Fibroblast of skin of back (primary cell): ENCODE data around the gene AOX1.
"Not testable (repeated sequence)": the region's sequence is repeated elsewhere in the genome, so short reads cannot be mapped to it uniquely, and the experiment has no call there.

Source experiments
- DNase-seq: peaks from one replicate; pipeline ENCODE4 v3.0.0-alpha.2; 2013

AOX1 gene

DNA sequence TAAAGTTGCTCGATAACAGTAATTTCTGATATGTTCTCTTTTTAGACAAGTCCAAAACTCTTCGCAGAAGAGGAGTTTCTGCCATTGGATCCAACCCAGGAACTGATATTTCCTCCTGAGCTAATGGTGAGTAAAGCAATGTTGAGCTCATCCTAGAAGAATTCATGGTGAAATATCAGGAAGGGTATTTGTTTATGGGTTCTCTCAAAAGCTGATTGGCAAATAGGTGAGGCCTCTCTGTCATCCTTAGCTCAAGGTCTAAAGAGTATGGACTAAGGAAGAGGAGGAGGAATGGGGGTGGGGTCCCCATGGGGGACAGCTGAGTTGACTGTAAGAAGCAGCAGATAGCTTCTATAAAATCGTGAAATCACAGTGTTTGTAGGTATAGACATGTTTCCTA is 18.2 kb downstream of the AOX1 start:
- DNase-seq = peak; percentile 65

DNA sequence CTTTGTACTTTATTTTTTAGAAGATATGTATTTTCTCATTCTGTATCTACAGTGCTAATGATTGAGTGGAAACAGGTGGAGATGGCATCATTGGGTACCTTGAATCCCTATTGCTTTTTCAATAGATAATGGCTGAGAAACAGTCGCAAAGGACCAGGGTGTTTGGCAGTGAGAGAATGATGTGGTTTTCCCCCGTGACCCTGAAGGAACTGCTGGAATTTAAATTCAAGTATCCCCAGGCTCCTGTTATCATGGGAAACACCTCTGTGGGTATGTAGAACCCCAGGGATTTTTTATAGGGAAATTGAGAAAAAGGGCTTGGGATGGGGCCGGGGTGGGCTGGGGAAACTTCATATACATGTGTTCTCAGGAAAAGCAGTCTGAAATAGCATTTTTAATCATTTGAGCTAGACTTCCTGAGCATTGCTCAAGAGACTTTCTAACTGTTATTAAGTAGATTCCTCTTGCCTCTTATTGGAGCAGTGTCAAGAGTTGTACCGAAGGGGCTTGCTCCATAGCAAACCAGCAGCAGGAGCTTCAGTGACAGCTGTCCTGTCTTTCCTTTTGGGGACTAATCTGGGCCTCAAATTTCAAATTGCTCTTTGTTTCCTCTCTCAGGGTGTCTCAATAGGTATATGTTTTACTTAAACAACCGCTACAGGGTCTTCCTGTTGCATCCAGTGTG is 18.9 kb downstream of the AOX1 start:
- no peak for DNase-seq

DNA sequence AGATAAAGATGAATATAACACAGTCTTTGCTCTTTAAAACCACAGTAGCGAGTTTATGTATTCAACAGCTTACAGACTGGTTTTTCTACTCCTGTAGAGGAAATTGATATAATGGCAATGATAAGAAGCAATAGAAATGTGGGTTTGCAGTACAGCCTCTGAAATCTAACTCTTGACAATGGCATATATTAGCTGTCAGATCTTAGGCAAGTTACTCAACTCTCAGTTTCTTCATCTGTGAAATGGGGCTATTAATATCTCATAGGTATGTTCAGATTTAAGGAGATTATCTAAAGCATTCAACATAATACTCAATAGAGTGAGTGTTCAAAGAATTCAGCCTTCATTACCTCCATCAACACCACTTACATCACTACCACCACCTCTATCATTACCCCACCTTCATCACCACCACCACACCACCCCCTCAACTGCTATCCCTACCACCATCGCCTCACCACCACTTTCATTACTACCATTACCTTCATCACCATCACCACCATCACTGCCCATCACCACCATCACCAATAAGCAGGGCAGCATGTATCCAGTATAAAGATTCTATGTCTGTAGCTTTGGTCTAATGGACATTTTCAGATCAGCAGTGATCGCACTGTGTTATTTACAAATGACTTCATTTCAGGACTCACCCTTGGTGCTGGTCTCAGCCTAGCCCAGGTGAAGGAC is 22.7 kb downstream of the AOX1 start:
- no peak for DNase-seq

DNA sequence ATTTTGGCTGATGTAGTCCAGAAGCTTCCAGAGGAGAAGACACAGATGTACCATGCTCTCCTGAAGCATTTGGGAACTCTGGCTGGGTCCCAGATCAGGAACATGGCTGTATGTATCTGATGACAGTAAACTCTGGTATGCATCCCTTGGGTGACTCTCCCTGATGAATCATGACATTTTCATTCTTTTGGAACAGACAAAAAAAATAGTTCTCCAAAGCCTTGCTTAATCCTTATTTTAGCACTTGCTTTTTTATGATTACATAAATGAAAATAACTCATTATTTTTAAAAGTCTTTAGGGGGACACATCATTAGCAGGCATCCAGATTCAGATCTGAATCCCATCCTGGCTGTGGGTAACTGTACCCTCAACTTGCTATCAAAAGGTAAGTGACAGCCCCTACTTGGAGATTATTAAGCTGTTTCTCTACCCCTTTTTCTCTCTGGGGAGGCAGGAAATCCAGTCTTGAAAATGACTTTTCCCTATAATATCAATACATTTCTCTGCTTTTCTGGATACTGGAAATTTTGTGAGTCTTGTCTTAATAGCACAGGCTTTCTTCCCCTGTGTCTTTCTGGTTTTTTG is 23.3 kb downstream of the AOX1 start:
- DNase-seq = peak; percentile 96

DNA sequence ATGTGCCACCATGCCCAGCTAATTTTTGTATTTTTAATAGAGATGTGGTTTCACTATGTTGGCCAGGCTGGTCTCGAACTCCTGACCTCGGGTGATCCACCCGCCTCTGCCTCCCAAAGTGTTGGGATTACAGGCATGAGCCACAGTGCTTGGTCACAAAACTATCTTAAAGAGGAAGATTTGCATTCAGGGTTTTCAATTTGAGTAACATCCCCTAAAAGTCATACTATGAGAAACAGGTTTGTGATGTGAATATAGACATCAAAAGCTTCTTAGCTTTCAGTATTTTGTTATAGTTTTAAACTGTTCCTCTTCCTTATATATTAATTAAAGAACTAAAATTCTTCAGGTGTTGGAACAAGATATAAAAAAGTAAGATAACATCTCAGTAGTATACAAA is 24.4 kb downstream of the AOX1 start:
- not testable (repeated sequence) for DNase-seq

DNA sequence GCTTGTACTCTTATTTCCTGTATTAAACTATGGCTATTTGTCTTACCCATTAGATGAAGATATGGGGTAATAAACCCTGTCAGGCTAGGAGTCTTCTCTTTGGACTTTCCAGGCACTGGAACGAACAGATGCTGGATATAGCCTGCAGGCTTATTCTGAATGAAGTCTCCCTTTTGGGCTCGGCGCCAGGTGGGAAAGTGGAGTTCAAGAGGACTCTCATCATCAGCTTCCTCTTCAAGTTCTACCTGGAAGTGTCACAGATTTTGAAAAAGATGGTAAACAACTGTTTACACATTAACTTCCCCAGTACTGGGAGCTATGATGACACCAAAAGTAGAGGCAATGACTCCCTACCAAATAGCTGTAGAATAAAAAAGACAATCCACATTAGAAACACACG is 27.9 kb downstream of the AOX1 start:
- DNase-seq = no peak

DNA sequence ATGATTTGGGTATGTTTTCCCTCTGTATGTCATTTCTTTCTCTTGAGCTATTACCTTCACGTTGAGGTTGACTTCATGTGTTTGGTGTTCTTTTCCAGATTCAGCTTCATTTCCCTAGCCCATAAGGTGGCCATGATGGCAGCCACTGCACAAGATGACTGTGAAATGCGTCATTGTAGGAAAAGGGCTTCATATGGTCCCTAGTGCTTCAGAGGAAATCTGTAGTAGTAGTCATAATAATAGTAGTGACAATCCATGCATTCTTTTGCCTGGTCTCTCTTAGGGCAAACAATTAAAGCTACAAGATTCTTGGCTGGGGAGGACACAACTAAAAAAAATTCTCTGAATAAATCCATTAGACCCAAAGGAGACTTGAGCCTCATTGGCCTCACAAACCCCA is 28.4 kb downstream of the AOX1 start:
- DNase-seq = peak; percentile 84

DNA sequence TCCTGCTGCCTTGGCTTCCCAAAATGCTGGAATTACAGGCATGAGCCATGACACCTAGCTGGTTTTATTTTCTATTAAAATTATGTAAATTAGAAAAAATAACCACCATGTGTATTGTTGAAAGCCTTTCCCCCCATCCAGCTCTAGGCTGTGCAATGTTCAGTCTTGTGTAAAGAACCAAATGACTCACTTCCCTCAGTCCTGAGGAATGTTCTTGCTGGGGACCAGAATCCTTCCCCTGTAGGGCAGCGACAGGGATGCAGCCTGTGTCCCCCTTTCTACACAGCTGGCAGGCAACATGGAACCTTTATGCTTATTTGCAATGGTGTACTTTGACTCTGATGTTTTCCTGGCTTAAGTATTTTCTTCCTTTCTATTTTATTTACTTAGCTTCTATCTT is 29.4 kb downstream of the AOX1 start:
- peak; percentile 91 for DNase-seq

DNA sequence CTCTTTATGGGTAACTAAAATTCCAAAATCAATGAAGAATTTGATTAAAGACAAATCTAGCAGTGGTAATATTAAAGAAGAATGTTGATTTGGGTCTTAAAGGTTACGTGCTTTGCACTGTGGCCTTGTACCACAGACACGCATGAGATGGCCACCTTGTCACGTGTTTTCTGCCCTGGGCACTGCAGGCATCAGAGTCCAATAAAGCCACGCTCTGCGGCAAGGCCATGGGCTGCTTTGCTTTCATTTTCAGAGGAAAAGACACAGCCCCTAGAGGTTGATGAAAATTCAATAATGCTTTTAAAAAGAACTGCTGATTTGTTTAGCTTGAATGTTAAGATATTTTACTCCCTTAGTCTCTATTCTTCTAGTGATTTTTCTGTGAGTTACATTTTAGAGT is 30.4 kb downstream of the AOX1 start:
- DNase-seq = no peak

DNA sequence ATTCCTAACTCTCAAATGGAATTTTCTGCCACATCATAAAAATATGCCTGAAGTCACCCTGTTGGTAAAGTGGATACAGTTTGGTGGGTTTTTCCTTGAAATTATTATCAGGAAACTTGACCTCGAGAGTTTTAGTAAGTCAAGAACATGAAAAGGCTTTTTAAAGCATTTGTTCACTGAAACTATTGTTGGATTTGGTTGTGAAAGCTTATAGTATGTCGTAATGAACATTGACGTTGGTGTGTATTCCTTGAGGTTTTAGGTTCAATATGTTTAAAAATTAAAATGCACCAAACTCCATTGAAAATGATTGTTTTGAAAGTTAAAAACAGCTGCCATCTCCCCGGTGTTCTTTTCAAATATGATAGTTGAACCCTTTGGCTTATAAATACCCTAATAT is 30.8 kb downstream of the AOX1 start:
- no peak for DNase-seq

DNA sequence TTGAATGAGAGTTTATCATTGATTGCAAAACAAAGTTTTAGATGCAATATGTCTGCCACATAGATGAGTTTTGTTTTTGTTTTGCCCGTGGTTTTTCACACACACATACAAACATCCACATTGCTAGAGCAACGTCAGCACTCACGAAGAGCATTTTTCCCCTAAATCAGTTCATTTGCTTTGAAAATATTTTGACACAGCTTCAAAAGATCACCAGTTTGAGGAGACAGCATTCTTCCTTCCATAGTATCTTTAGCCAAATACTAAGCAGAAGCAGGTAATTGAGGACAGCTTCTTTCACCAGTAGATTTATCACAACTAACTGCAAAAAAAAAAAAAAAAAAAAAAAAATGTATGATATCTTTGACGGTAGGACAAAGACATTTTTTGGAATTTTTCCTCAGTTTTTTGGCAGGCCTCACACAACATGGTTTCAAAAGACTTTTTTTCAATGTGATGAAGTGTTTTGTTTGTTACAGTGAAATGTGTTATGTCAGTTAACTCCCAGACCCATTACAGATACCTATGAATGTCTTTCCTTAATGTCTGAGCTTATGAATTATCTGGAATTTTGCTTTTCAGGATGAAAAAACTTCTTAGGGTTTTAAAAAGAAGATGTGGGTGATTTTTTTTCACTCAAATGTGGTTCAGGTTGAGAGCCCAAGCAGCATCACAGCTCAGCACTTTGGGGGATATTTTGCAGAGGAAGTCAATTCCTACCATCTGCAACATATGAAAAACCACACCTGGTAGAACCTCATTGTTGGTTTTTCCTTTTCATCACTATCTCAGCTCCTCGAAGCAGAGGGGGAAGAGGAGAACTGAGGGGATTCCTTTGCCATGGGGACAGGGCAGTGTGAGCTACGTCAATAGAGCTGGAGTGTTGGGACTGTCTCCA is 31.6 kb downstream of the AOX1 start:
- DNase-seq = no peak

DNA sequence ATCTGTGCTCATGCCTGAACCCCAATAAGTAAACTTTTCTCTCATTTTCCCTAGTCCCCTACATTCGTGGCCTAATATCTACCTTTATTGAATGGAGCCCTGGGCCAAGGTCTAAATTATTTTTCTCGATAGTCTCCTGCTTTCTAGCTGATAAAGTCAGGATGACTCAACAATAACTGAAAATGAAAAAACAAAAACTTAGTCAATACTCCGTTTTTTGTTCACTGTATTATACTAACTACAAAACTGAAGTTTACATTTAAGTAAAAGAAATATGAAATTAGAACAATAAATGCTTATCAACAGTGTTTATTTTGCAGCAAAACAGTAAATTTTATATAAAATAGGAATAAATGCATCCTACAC is 32.2 kb downstream of the AOX1 start:
- no peak for DNase-seq

DNA sequence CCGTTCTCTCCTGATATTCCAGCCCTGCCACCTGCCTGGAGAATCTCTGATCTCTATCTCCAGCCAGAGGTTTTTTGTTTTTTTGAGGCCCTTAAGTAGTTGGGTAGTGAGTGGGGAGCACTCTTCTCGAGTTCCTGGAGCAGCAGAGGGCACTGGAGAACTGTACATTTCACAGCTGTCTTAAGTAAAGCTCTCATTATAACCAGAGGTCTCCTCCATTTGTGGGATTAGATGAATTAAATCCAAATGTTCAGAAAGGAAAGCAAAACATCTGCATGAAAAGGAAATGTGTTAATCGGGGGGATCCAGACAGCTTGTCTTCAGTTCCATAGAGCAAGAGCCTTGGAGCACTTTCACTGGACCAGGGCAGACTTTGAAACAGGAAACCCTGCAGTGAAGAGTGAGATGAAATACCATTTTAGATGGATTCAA is 32.8 kb downstream of the AOX1 start:
- DNase-seq = peak; percentile 63

DNA sequence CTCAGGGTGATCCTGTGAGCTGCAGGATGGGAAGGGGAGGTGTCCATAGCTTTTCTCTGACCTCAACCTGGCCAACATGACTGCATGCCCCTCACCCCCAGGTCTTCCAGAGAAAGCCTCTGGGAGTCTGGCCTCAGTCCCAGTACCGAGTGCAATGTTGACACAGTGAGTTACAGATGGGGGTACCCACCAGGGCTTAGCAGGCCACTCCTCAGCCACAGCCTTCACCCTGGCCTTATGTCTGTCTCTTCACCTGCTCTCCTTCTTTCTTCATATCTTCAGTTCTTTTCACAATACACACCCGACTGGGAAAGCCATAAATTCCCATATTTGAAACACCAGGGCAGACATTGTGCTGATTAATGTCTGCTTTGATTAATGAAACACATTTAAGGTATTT is 33.5 kb downstream of the AOX1 start:
- peak; percentile 40 for DNase-seq

DNA sequence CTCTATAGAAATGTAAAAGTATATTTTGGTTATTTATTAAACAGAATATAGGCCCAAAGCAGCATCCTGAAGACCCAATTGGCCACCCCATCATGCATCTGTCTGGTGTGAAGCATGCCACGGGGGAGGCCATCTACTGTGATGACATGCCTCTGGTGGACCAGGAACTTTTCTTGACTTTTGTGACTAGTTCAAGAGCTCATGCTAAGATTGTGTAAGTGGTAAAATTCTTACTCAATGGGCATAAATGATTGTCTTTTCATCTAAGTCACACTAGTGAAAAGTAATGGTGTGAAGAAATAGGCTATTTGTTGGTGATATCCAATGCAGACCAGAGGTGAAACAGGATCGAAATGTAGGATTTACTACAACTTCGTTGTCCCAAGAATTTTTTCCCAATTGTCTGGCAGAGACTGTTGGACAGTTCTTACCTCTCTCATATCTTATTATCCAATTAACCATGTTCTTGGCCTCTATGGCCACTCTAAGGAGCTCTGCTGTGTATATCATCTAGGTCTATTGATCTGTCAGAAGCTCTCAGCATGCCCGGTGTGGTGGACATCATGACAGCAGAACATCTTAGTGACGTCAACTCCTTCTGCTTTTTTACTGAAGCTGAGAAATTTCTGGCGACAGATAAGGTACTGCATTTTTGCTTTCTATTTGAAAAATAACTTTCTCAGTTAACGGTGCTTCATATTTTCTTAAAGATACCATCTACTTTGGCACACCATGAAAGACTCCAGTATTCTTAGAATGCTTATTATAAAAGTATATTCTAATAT is 35.0 kb downstream of the AOX1 start:
- DNase-seq = no peak

DNA sequence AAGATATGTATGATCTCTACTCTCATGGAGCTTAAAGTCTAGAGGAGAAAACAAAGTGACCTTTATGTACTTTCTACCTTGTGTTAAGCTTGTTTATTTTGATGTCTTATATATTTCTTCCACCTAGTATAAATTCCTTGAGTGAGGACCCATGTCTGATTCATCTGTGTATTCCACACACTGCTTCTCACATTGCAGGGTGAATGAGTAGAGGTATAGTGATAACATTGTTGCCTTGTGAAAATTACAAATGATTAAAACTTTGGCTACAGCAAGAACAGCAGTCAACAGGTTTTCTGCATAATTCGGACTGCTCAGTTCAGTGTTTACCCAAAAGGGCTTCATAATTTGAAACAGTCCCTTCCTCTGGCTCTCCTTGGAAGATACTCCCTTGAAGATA is 36.3 kb downstream of the AOX1 start:
- no peak for DNase-seq

DNA sequence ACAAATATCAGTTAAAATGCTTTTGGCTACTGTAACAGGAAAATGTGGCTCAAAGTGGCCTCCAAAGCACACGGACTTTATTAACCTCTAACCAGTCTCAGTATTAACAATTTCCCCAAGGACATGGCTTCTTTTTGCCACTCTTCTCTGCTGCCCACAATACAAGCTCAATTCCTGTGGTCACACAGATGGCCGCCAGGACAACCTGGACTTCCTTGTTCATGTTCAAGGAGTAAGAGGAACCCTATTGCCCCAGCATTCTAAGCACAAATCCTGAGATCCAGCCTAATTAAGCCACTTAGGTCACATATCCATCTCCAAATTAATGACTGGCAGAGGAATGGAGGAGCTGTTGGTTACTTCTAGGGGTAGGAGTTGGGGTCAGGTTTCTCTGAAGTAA is 38.2 kb downstream of the AOX1 start:
- DNase-seq = no peak

DNA sequence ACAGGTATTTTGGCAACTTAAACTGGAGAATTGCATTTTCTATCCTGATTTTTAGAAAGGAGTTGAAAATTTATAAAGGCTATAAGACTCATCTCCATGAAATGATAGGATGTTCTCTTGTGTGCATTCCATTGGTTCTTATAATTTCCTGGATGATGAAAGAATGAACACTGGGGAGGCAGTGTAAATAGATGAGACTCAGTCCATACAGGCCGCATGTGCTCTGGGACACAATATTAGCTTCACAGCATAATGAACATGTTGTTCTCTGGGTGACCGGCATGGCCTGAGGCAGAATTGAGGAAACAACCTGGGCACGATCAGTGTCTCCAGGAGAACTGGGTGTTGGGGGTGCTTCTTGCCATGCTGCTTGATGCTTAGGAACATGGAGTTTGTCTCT is 38.8 kb downstream of the AOX1 start:
- peak; percentile 89 for DNase-seq

DNA sequence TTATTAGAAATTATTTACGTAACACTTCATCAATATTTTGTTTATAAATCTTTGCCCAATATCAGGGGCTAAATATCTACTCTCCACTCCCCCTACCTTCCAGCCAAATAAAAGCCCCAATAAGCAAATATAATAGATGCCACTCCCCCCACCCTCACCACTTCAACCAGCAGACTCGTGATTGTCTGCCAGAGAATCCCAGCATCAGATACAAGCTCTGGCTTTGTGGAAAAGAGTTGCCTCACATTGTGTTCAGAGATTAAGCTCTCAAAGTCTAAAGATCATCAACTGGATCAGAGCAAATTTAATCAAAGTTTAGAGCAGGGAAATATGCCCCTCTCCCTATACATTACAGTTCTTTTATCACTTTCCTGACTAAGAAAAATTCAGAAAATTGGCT is 39.5 kb downstream of the AOX1 start:
- no peak for DNase-seq

DNA sequence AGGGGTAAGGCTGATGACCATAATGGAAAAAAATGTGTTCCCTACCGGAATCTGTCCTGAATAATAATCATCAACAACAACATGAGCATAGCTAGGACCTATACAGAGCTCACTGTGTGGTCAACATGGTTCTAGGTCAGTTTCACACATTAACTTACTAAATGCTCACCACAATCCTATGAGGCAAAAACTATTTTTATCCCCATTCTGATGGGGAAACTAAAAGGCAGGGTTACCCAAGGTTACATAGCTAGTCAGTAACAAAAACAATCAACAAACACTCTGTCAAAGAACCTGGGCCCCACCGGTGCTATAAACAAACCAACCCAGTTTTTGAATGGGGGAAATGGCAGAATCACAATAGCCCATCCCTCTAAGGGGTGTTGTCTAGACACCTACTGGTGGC is 40.1 kb downstream of the AOX1 start:
- peak; percentile 56 for DNase-seq

DNA sequence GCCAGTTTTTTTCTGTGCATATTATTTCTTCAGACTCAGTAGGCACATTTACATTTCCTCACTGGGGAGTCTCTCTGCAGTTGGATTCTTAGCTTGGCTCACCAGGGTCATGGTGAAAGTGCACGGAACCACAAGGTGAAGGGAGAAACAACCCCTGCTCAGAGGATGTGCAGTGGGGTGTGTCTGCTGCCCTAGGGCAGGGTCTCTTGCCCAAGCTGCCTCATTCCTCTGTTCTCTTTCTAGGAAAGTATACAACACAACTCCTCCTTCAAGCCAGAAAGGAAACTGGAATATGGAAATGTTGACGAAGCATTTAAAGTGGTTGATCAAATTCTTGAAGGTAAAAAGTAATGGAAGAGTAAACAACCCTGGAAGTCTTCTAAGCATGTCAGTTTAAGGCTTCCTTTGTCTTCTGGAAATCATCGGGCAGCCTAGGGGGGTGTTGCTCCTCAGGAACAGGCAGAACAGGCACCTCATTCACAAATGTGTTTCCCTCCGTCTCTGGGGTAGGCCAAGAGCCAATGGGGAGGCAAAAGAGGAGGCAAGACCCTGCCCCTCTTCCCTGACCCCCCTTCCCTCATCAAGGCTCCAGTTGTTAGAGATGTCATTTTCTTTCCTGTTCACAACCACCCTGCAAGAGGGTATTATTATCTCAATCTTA is 41.4 kb downstream of the AOX1 start:
- no peak for DNase-seq

DNA sequence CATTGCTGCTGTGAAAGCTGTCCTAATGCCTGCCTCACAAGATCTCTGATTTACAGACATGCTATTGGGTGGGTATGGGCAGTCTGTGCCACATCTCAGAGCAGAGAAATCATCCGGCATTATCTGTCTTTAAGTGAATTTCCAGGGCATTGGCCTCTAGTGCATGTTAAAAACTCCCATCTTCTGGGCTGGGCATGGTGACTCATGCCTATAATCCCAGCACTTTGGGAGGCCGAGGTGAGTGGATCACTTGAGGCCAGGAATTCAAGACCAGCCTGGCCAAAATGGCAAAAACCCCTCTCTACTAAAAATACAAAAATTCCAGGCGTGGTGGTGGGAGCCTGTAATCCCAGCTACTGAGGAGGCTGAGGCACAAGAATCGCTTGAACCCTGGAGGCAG is 42.6 kb downstream of the AOX1 start:
- peak; percentile 44 for DNase-seq
